ENCODE data around the gene ZNF575. TPM values are rescaled to one million over a fixed set of nuclear protein-coding genes. Genes with fewer than 3 reads are reported as not detected.

ZNF575 gene
- total RNA-seq, 6 experiments from 2014 or later = 0.89 to 0.99 (median 0.95) TPM; not detected in 1

GRCh38 chr19:43534816-43535761, 2.1 kb downstream of the ZNF575 start:
- H3K9me3 ChIP-seq = no peaks in the 10 kb centered on the region
- no peak overlapping the region for H3K4me3 ChIP-seq
- TF ChIP-seq POLR2A (IDR thresholded peaks at IDR 0.05) (no peak), CTCF (IDR thresholded peaks at IDR 0.05) (peak; percentile 47 to 58 (median 50))
- ATAC-seq (no peak), DNase-seq (peak; percentile 67 to 70 (median 68))
- no peak overlapping the region for H3K27ac ChIP-seq
- no peaks in the 10 kb centered on the region for H3K36me3 ChIP-seq
- H3K4me1 ChIP-seq = no peaks in the 10 kb centered on the region
- 49% methylated on average over 18 of the region's 62 CpGs for WGBS (ENCODE audit: insufficient coverage, low coverage, low lambda C conversion rate, missing lambda C conversion rate)
- H3K27me3 ChIP-seq = no peaks in the 10 kb centered on the region
- intact Hi-C loops (cut with DNase I) = no loop called here

- TF ChIP-seq CTCF (IDR thresholded peaks at IDR 0.05) = no peak
- TF ChIP-seq POLR2A (IDR thresholded peaks at IDR 0.05) = no peak
- no peaks in the 10 kb centered on the region for H3K9me3 ChIP-seq
- ATAC-seq = no peak
- H3K27ac ChIP-seq = no peak overlapping the region
- no peak for DNase-seq
- H3K4me1 ChIP-seq = peaks cover 0 to 10% (median 0%) of the 10 kb centered on the region in 4 donors
- intact Hi-C loops (cut with DNase I) = no loop called here
- no peaks in the 10 kb centered on the region for H3K27me3 ChIP-seq
- H3K36me3 ChIP-seq = peaks cover 0 to 2% (median 0%) of the 10 kb centered on the region in 4 donors
- no peak overlapping the region for H3K4me3 ChIP-seq
Measured at GRCh38 chr19:43538922-43539321, 5.9 kb downstream of the ZNF575 start.

- peaks cover 0 to 10% (median 0%) of the 10 kb centered on the region in 4 donors for H3K4me1 ChIP-seq
- TF ChIP-seq CTCF (IDR thresholded peaks at IDR 0.05) = no peak
- no peak for TF ChIP-seq POLR2A (IDR thresholded peaks at IDR 0.05)
- H3K36me3 ChIP-seq = peaks cover 0 to 2% (median 0%) of the 10 kb centered on the region in 4 donors
- H3K27ac ChIP-seq = no peak overlapping the region
- no peaks in the 10 kb centered on the region for H3K9me3 ChIP-seq
- no peak for ATAC-seq
- no peaks in the 10 kb centered on the region for H3K27me3 ChIP-seq
- intact Hi-C loops (cut with DNase I) = no loop called here
- H3K4me3 ChIP-seq = no peak overlapping the region
- no CpG with 5 or more reads among the region's 3 CpGs for WGBS (ENCODE audit: insufficient coverage, low coverage, low lambda C conversion rate, missing lambda C conversion rate)
- DNase-seq = no peak
Measured at GRCh38 chr19:43540381-43540780, 7.4 kb downstream of the ZNF575 start.

GRCh38 chr19:43541920-43542650, 9.1 kb downstream of the ZNF575 start:
- ATAC-seq = peak; percentile 45 to 87 (median 60)
- peaks cover 0 to 2% (median 0%) of the 10 kb centered on the region in 4 donors for H3K36me3 ChIP-seq
- peaks cover 0 to 10% (median 0%) of the 10 kb centered on the region in 4 donors for H3K4me1 ChIP-seq
- 94% methylated on average over 4 of the region's 5 CpGs for WGBS (ENCODE audit: insufficient coverage, low coverage, low lambda C conversion rate, missing lambda C conversion rate)
- peak overlapping the region in 1 of 3 donors; percentile 55 for H3K27ac ChIP-seq
- no peaks in the 10 kb centered on the region for H3K27me3 ChIP-seq
- no peak for DNase-seq
- H3K9me3 ChIP-seq = no peaks in the 10 kb centered on the region
- H3K4me3 ChIP-seq = no peak overlapping the region
- TF ChIP-seq CTCF (IDR thresholded peaks at IDR 0.05) (no peak), POLR2A (IDR thresholded peaks at IDR 0.05) (no peak)
- intact Hi-C loops (cut with DNase I) = no loop called here
